HepG2 (cell line): Measurements from ENCODE around the gene PLOD2. TPM values are rescaled to one million over a fixed set of nuclear protein-coding genes. Genes with fewer than 3 reads are reported as not detected.

Experiments used
- ATAC-seq: fragments of 200-7000 bp; cut with Tn5 transposase; 3 replicates; pipeline ENCODE4 v1.9.1; 2020; ENCODE audit warnings: mild to moderate bottlenecking, moderate library complexity
- BruUV-seq: library from RNA; stranded (reverse); fragments of 400-500 nt; replicated peaks from 2 replicates; lab custom pipeline; 2021; lab: Mats Ljungman, UMichigan
- CTCF ChIA-PET: fragments of 300-600 bp; formaldehyde crosslinking; extraction: SDS; loops from one replicate; lab custom pipeline; 2021; ENCODE audit warnings: low total read pairs, inconsistent platforms, low intra/inter-chr PET ratio; lab: Yijun Ruan, JAX
- POLR2A ChIA-PET: fragments of 350-600 bp; sonication (Branson Sonifier 250); formaldehyde crosslinking; loops from one replicate; lab custom pipeline; 2020; ENCODE audit warnings: antibody characterized with exemption, inconsistent platforms; lab: Yijun Ruan, JAX
- DNase-seq: peaks from one replicate; pipeline ENCODE4 v3.0.0-alpha.2; 2015; ENCODE audit warnings: low spot score
- FAIRE-seq: peaks from 3 replicates; lab custom pipeline; 2011; peaks lifted over from hg19 to GRCh38; lab: Jason Lieb, UNC
- H2AFZ ChIP-seq: one replicate; pipeline ENCODE4 v1.6.1; 2011; ENCODE audit warnings: low read length, inconsistent platforms
- H3K27ac ChIP-seq: fragments of 300-600 bp; 3 replicates; pipeline ENCODE4 v1.8.0; 2011; ENCODE audit warnings: mixed run types, mild to moderate bottlenecking, mixed read lengths, low read length, inconsistent platforms; ENCODE audit not compliant: insufficient read depth; ENCODE audit errors: extremely low read length
- H3K27me3 ChIP-seq, 2 experiments: fragments of 200-600 bp in 1 of 2; 2 replicates in 1 of 2; 3 replicates in 1 of 2; pipeline versions ENCODE4 v1.6.0 to v1.8.0; 2011; ENCODE audit warnings: low read length in 2 of 2, mild to moderate bottlenecking in 2 of 2, moderate library complexity in 2 of 2, inconsistent platforms in 1 of 2; ENCODE audit not compliant: insufficient read depth in 2 of 2, control insufficient read depth in 1 of 2
- H3K36me3 ChIP-seq, 2 experiments: fragments of 200-600 bp in 1 of 2; replicated peaks in 1 of 2; 2 replicates in 1 of 2; 3 replicates in 1 of 2; pipeline versions ENCODE4 v1.5.1 to v1.8.0; 2011; ENCODE audit warnings: low read length in 2 of 2, inconsistent platforms in 1 of 2; ENCODE audit not compliant: insufficient read depth in 2 of 2, control insufficient read depth in 1 of 2
- H3K4me1 ChIP-seq: 2 replicates; pipeline ENCODE4 v1.5.1; 2012; ENCODE audit warnings: low read length, inconsistent platforms; ENCODE audit not compliant: insufficient read depth
- H3K4me2 ChIP-seq: 2 replicates; pipeline ENCODE4 v1.6.0; 2011; ENCODE audit warnings: low read depth, low read length, inconsistent platforms
- H3K4me3 ChIP-seq, 3 experiments: fragments of 200-600 bp in 1 of 3; sonication (generic), shearing (Covaris generic) in 1 of 3; replicated peaks in 1 of 3; 2 replicates each; pipeline ENCODE4 v1.5.1; 2011 to 2016; ENCODE audit warnings: low read length in 3 of 3, inconsistent platforms in 2 of 3, low read depth in 2 of 3, mild to moderate bottlenecking in 2 of 3, control low read depth in 1 of 3, mixed read lengths in 1 of 3; ENCODE audit not compliant: insufficient read depth in 1 of 3
- H3K79me2 ChIP-seq: one replicate; pipeline ENCODE4 v1.6.1; 2011; ENCODE audit warnings: low read length, inconsistent platforms; ENCODE audit not compliant: insufficient read depth
- H3K9ac ChIP-seq: 2 replicates; pipeline ENCODE4 v1.6.0; 2011; ENCODE audit warnings: mild to moderate bottlenecking, low read depth, low read length, inconsistent platforms; ENCODE audit not compliant: insufficient read depth
- H3K9me3 ChIP-seq: 2 replicates; pipeline ENCODE4 v1.5.1; 2012; ENCODE audit warnings: mild to moderate bottlenecking, low read length
- H4K20me1 ChIP-seq: 2 replicates; pipeline ENCODE4 v1.6.0; 2011; ENCODE audit warnings: inconsistent platforms, mild to moderate bottlenecking, low read length, moderate library complexity; ENCODE audit not compliant: insufficient read depth
- BORCS8-MEF2B ChIP-seq: sonication (generic); formaldehyde crosslinking; IDR thresholded peaks from 2 replicates; pipeline ENCODE4 v1.8.0; 2022; ENCODE audit warnings: mild to moderate bottlenecking, missing genetic modification reagents
- EP300 ChIP-seq, 3 experiments: sonication (generic) in 1 of 3; formaldehyde crosslinking in 1 of 3; IDR thresholded peaks; 2 replicates each; pipeline versions ENCODE4 v1.5.1 to v1.6.1; 2011 to 2020; ENCODE audit warnings: low read depth in 2 of 3, low read length in 2 of 3, borderline replicate concordance in 1 of 3, improper control_type of control experiment in 1 of 3, mild to moderate bottlenecking in 1 of 3, missing genetic modification reagents in 1 of 3, moderate library complexity in 1 of 3
- HINFP ChIP-seq: sonication (generic); formaldehyde crosslinking; IDR thresholded peaks from 2 replicates; pipeline ENCODE4 v1.4.0; 2020; ENCODE audit warnings: low read depth, mild to moderate bottlenecking, missing genetic modification reagents
- HNF1A ChIP-seq, 2 experiments: sonication (generic) in 1 of 2; formaldehyde crosslinking in 1 of 2; IDR thresholded peaks; 2 replicates each; pipeline versions ENCODE4 v1.4.0 to v1.6.1; 2016 to 2020; ENCODE audit warnings: borderline replicate concordance in 1 of 2, low read depth in 1 of 2, mild to moderate bottlenecking in 1 of 2, missing genetic modification reagents in 1 of 2
- JDP2 ChIP-seq: sonication (generic); formaldehyde crosslinking; IDR thresholded peaks from 2 replicates; pipeline ENCODE4 v1.8.1; 2022; ENCODE audit warnings: missing genetic modification reagents, borderline replicate concordance
- NCOA5 ChIP-seq: sonication (generic); formaldehyde crosslinking; IDR thresholded peaks from 2 replicates; pipeline ENCODE4 v1.4.0; 2020; ENCODE audit warnings: missing genetic modification reagents
- PAX8 ChIP-seq: sonication (generic); formaldehyde crosslinking; IDR thresholded peaks from 2 replicates; pipeline ENCODE4 v1.8.0; 2022; ENCODE audit warnings: mild to moderate bottlenecking, missing genetic modification reagents, borderline replicate concordance
- RCOR2 ChIP-seq: IDR thresholded peaks from 2 replicates; pipeline ENCODE4 v1.6.1; 2016; ENCODE audit warnings: missing biosample characterization, missing genetic modification reagents
- WGBS: methylation state at CpG from one replicate; pipeline ENCODE4 v1.1.6; 2017; ENCODE audit warnings: low lambda C conversion rate; 5-methylcytosine and 5-hydroxymethylcytosine counted together
- in situ Hi-C: cut with HindIII; loops from 2 replicates; pipeline ENCODE4 v1.10.0; 2017; ENCODE audit warnings: low pct_unique_long_range_greater_than_20kb; ENCODE audit not compliant: extremely low pct_ligation_motif_present
- intact Hi-C: fragments of 100-400 bp; cut with micrococcal nuclease; formaldehyde crosslinking; loops from one replicate; pipeline ENCODE4 v1.10.0; 2022; ENCODE audit not compliant: unreplicated experiment
- polyA plus RNA-seq, 8 experiments: library from polyadenylated mRNA; depleted of rRNA in 3 of 8; stranded (reverse) in 7 of 8; unstranded in 1 of 8; fragments of >200 nt; fragmentation: Illumina TruSeq in 4 of 8; extraction: Trizol in 4 of 8; gene quantifications; 2 replicates each; pipeline versions ENCODE4 v1.2.1 to v1.2.3, GENCODE V29; 2011 to 2016; ENCODE audit warnings: low read depth in 4 of 8, missing spikeins in 1 of 8, mixed read lengths in 1 of 8; ENCODE audit not compliant: insufficient read depth in 1 of 8
- total RNA-seq, 5 experiments: library from RNA; depleted of rRNA; stranded (reverse); fragments of >200 nt; fragmentation: Illumina TruSeq; extraction: Trizol; gene quantifications; 2 replicates each; pipeline ENCODE4 v1.2.3, GENCODE V29; 2016; ENCODE audit warnings: low read depth in 1 of 5

The PLOD2 gene
- total and polyA plus RNA-seq, 2 of the 13 experiments (the other 11 are each of a cell fraction or from before 2014, with no cell fraction given): 107 to 161 TPM

GRCh38 chr3:146130881-146131371, 30.1 kb downstream of the PLOD2 start:
- Histone ChIP-seq H3K27me3 (no peaks in the 10 kb centered on the region), H3K36me3 (peaks cover 1 to 22% of the 10 kb centered on the region in 2 experiments), H2AFZ (no peak overlapping the region), H4K20me1 (peaks cover 98% of the 10 kb centered on the region), H3K4me2 (no peak overlapping the region), H3K4me1 (peaks cover 92% of the 10 kb centered on the region), H3K27ac (no peak overlapping the region), H3K9me3 (no peaks in the 10 kb centered on the region), H3K4me3 (no peak overlapping the region), H3K9ac (no peak overlapping the region), H3K79me2 (peaks cover 99% of the 10 kb centered on the region)
- POLR2A ChIA-PET: no interaction called here
- FAIRE-seq (no peak), DNase-seq (no peak), ATAC-seq (no peak)
- WGBS: 88% methylated on average over 2 of the region's 2 CpGs
- TF ChIP-seq HINFP (CRISPR knock-in tag) (no peak), BORCS8-MEF2B (CRISPR knock-in tag) (no peak), EP300 (IDR thresholded peaks at IDR 0.05; ENCODE audit: low read depth in 2 of 2, low read length in 2 of 2) (no peak), EP300 (CRISPR knock-in tag; IDR thresholded peaks at IDR 0.05; ENCODE audit: borderline replicate concordance) (no peak), HNF1A (IDR thresholded peaks at IDR 0.05; ENCODE audit: low read depth) (no peak), HNF1A (CRISPR knock-in tag; IDR thresholded peaks at IDR 0.05; ENCODE audit: borderline replicate concordance) (no peak), RCOR2 (CRISPR knock-in tag) (no peak), JDP2 (no peak), NCOA5 (CRISPR knock-in tag) (no peak), PAX8 (CRISPR knock-in tag) (no peak)
- intact Hi-C loops (no loop called here), in situ Hi-C loops (no loop called here)
- CTCF ChIA-PET: no interaction called here
- BruUV-seq: no TSS peak
